Liver (tissue), 9 donors: ENCODE measurements around the gene AHDC1. TPM values are rescaled to one million over a fixed set of nuclear protein-coding genes. Genes with fewer than 3 reads are reported as not detected.

ENCODE experiments used
- DNase-seq: peaks from one replicate; pipeline ENCODE4 v3.0.0-alpha.2; 2017; ENCODE audit warnings: low spot score
- H3K27ac ChIP-seq, 2 donors: one replicate each; pipeline ENCODE4 v1.7.0; 2013; ENCODE audit warnings: inconsistent platforms in 2 of 2, low read length in 2 of 2, control low read depth in 1 of 2, low read depth in 1 of 2, mild to moderate bottlenecking in 1 of 2
- H3K27me3 ChIP-seq, 4 donors: one replicate each; pipeline versions ENCODE4 v1.6.1 to v1.7.0; 2013; ENCODE audit warnings: low read length in 3 of 4, inconsistent platforms in 1 of 4, mild to moderate bottlenecking in 1 of 4, moderate library complexity in 1 of 4; ENCODE audit not compliant: control insufficient read depth in 4 of 4, insufficient read depth in 4 of 4
- H3K36me3 ChIP-seq, 4 donors: one replicate each; pipeline versions ENCODE4 v1.6.1 to v1.7.0; 2013; ENCODE audit warnings: low read length in 3 of 4, mild to moderate bottlenecking in 3 of 4, low read depth in 1 of 4, moderate library complexity in 1 of 4; ENCODE audit not compliant: control insufficient read depth in 4 of 4, insufficient read depth in 3 of 4
- H3K4me1 ChIP-seq, 4 donors: one replicate each; pipeline versions ENCODE4 v1.6.1 to v1.7.0; 2013; ENCODE audit warnings: low read length in 3 of 4, mild to moderate bottlenecking in 3 of 4, moderate library complexity in 1 of 4; ENCODE audit not compliant: control insufficient read depth in 4 of 4, insufficient read depth in 4 of 4
- H3K4me3 ChIP-seq, 3 donors: one replicate each; pipeline versions ENCODE4 v1.6.1 to v1.7.0; 2013; ENCODE audit warnings: low read length in 3 of 3, control low read depth in 1 of 3, low read depth in 1 of 3, mild to moderate bottlenecking in 1 of 3
- H3K9ac ChIP-seq, 2 donors: one replicate each; pipeline ENCODE4 v1.7.0; 2013; ENCODE audit warnings: low read length in 2 of 2, mild to moderate bottlenecking in 2 of 2, moderate library complexity in 2 of 2, control low read depth in 1 of 2, low read depth in 1 of 2
- H3K9me3 ChIP-seq, 4 donors: one replicate each; pipeline versions ENCODE4 v1.6.1 to v1.7.0; 2013; ENCODE audit warnings: low read length in 3 of 4; ENCODE audit not compliant: control insufficient read depth in 4 of 4
- NR2F2 ChIP-seq: IDR thresholded peaks from 2 replicates; pipeline ENCODE4 v1.6.1; 2016; ENCODE audit warnings: antibody characterized with exemption
- RAD21 ChIP-seq, 2 donors: IDR thresholded peaks; 2 replicates each; pipeline ENCODE4 v1.6.1; 2016; ENCODE audit warnings: antibody characterized with exemption in 2 of 2, mild to moderate bottlenecking in 2 of 2
- REST ChIP-seq: IDR thresholded peaks from 2 replicates; pipeline ENCODE4 v1.6.1; 2016; ENCODE audit warnings: antibody characterized with exemption, mild to moderate bottlenecking
- TAF1 ChIP-seq: conservative IDR thresholded peaks from 2 replicates; pipeline ENCODE4 v1.6.1; 2016; ENCODE audit warnings: antibody characterized with exemption, mild to moderate bottlenecking
- ZBTB33 ChIP-seq: IDR thresholded peaks from 2 replicates; pipeline ENCODE4 v1.6.1; 2016; ENCODE audit warnings: antibody characterized with exemption
- WGBS: extraction: QIAGEN DNeasy Blood & Tissue Kit; methylation state at CpG from one replicate; pipeline ENCODE4 v1.1.7; 2013; 5-methylcytosine and 5-hydroxymethylcytosine counted together
- polyA plus RNA-seq, 2 donors: library from polyadenylated mRNA; stranded (reverse) in 1 of 2; unstranded in 1 of 2; fragments of 200-250 nt in 1 of 2; fragments of >200 nt in 1 of 2; fragmentation: Nextera tagmentation in 1 of 2; extraction: Ambion mirVana in 1 of 2; gene quantifications; one replicate each; pipeline versions ENCODE4 v1.2.1 to v1.2.3, GENCODE V29; 2013 to 2015
- total RNA-seq, 2 donors: library from RNA; depleted of rRNA; stranded (reverse); fragments of >200 nt; gene quantifications; one replicate each; pipeline ENCODE4 v1.2.3, GENCODE V29; 2014
- TF ChIP-seq, protein P1 (sequence below): IDR thresholded peaks from 2 replicates; pipeline ENCODE4 v1.6.1; 2016; ENCODE audit warnings: antibody characterized with exemption
- TF ChIP-seq, protein P2 (sequence below): fragments of 150-350 bp; IDR thresholded peaks from 2 replicates; pipeline ENCODE4 v1.5.1; 2017; ENCODE audit warnings: improper control_type of control experiment, low read depth, low read length; ENCODE audit not compliant: missing input control
- TF ChIP-seq, protein P3 (sequence below): IDR thresholded peaks from 2 replicates; pipeline ENCODE4 v1.6.1; 2016; ENCODE audit warnings: antibody characterized with exemption
- donor health status: healthy.
- donor health status: healthy.
- donor health status: healthy.
- donor health status: healthy.
- donor health status: healthy.

Gene AHDC1
- total and polyA plus RNA-seq, 4 donors, result 2.4 to 6.5 (median 5.5) TPM

DNA sequence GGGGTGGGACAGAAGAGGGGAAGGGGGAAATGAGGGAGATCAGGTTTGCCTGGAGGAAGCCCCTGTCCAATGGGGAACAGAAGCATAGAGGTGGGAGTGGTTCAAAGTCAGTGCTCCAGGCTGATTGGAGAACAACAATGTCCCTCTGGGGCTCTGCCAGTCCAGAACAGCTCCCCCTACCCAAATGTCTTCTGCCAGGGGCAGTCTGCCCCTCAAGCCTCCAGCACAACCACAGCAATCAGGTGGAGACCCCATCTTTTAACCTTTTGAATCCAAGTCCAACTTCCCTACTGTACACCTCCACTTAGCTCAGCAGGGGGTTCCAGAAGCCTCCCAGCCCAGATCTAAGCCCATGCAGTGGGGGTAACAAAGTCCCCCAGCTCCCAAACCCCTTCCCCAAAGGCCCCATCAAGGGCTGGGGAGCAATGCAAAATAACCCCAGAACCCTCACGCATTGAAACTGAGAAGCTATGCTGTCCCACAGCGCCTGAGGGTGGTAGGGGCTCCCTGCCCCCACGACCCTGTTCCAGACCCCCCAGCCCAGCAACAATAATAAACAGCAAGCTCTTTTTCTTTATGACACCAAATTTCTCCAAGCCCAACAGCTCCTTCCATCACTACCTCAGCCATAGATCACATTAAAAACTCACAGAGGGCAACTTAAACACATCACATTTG is 3.3 kb downstream of the AHDC1 start:
- 79% methylated on average over 3 of the region's 3 CpGs for WGBS
- no peak overlapping the region for H3K9ac ChIP-seq
- DNase-seq, result no peak

More for the DNA sequence above, 3.3 kb downstream of the AHDC1 start:
- TF ChIP-seq REST, result no peak
- TF ChIP-seq ZBTB33, result no peak
- TF ChIP-seq RAD21 (IDR thresholded peaks at IDR 0.05), result no peak
- TF ChIP-seq, protein P1, sequence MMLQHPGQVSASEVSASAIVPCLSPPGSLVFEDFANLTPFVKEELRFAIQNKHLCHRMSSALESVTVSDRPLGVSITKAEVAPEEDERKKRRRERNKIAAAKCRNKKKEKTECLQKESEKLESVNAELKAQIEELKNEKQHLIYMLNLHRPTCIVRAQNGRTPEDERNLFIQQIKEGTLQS, result no peak
- TF ChIP-seq, protein P2, sequence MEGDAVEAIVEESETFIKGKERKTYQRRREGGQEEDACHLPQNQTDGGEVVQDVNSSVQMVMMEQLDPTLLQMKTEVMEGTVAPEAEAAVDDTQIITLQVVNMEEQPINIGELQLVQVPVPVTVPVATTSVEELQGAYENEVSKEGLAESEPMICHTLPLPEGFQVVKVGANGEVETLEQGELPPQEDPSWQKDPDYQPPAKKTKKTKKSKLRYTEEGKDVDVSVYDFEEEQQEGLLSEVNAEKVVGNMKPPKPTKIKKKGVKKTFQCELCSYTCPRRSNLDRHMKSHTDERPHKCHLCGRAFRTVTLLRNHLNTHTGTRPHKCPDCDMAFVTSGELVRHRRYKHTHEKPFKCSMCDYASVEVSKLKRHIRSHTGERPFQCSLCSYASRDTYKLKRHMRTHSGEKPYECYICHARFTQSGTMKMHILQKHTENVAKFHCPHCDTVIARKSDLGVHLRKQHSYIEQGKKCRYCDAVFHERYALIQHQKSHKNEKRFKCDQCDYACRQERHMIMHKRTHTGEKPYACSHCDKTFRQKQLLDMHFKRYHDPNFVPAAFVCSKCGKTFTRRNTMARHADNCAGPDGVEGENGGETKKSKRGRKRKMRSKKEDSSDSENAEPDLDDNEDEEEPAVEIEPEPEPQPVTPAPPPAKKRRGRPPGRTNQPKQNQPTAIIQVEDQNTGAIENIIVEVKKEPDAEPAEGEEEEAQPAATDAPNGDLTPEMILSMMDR, result no peak
- TF ChIP-seq, protein P3, sequence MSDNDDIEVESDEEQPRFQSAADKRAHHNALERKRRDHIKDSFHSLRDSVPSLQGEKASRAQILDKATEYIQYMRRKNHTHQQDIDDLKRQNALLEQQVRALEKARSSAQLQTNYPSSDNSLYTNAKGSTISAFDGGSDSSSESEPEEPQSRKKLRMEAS, result no peak
- TF ChIP-seq TAF1, result no peak
- no peak for TF ChIP-seq NR2F2
- Histone ChIP-seq H3K4me3 (no peak overlapping the region), H3K27me3 (no peaks in the 10 kb centered on the region), H3K9me3 (no peaks in the 10 kb centered on the region), H3K4me1 (peaks cover 12 to 56% (median 23%) of the 10 kb centered on the region in 4 donors), H3K36me3 (peaks cover 0 to 2% (median 0%) of the 10 kb centered on the region in 4 donors), H3K27ac (peak overlapping the region in 1 of 2 donors; percentile 17)
